ENCODE results near the gene NUDT16. TPM values are rescaled to one million over a fixed set of nuclear protein-coding genes. Genes with fewer than 3 reads are reported as not detected.

NUDT16 gene
- polyA plus RNA-seq, 1 experiment: 8.5 TPM

DNA sequence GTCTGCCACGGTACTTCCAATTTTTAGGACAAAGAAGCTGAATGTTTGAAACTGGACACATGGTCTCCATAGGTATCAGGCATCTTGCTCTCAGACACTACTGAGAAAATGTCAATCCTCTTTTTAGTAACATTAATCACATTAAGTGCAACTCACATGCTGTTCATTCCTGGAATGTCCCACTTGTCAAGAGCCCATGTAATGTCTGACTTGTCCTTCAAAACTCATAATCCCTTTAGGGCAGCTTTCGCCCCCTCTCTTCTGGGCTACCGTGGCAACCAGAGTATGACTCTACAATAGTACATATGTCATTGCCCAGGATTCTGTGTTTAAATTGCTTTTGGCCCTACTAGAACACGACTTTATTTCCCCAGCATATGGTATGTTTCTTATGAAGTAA, 12.3 kb downstream of the NUDT16 start:
- no peak for DNase-seq (ENCODE audit: low read depth, low spot score)
- H3K9me3 ChIP-seq (ENCODE audit: control insufficient read depth, insufficient read depth, low read length): no peaks in the 10 kb centered on the region
- H3K4me3 ChIP-seq (ENCODE audit: low read depth, low read length): no peak overlapping the region
- H3K27me3 ChIP-seq (ENCODE audit: control insufficient read depth, insufficient read depth, low read length): no peaks in the 10 kb centered on the region
- TF ChIP-seq, protein P1, sequence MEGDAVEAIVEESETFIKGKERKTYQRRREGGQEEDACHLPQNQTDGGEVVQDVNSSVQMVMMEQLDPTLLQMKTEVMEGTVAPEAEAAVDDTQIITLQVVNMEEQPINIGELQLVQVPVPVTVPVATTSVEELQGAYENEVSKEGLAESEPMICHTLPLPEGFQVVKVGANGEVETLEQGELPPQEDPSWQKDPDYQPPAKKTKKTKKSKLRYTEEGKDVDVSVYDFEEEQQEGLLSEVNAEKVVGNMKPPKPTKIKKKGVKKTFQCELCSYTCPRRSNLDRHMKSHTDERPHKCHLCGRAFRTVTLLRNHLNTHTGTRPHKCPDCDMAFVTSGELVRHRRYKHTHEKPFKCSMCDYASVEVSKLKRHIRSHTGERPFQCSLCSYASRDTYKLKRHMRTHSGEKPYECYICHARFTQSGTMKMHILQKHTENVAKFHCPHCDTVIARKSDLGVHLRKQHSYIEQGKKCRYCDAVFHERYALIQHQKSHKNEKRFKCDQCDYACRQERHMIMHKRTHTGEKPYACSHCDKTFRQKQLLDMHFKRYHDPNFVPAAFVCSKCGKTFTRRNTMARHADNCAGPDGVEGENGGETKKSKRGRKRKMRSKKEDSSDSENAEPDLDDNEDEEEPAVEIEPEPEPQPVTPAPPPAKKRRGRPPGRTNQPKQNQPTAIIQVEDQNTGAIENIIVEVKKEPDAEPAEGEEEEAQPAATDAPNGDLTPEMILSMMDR (IDR thresholded peaks at IDR 0.05; ENCODE audit: low read depth, low read length): no peak
- no peak overlapping the region for H3K27ac ChIP-seq (ENCODE audit: low read depth, low read length)
- CTCF ChIA-PET: no interaction called here
- POLR2A ChIA-PET: no interaction called here

DNA sequence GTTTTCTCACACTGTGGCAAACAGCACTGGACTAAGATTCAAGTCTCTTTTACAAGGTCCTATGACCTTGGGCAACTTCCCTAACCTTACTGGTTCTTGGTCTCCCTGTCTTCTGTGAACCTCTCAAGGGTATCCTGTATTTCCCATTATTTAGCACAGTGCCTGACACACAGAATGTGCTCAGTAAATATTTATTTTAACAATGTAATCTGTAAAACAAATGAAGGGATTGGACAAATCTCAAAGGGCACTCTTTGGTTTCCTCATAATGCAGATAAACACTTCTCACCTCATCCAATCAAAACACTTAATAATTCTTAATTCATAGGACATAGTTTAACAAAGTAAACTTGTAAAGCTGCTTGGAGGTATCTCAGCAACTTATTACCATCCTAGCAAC, 12.8 kb downstream of the NUDT16 start:
- Histone ChIP-seq H3K27me3 (ENCODE audit: control insufficient read depth, insufficient read depth, low read length) (no peaks in the 10 kb centered on the region), H3K27ac (ENCODE audit: low read depth, low read length) (no peak overlapping the region), H3K4me3 (ENCODE audit: low read depth, low read length) (no peak overlapping the region), H3K9me3 (ENCODE audit: control insufficient read depth, insufficient read depth, low read length) (no peaks in the 10 kb centered on the region)
- DNase-seq (ENCODE audit: low read depth, low spot score): no peak
- ChIA-PET POLR2A (no interaction called here), CTCF (no interaction called here)
- TF ChIP-seq, protein P1 (IDR thresholded peaks at IDR 0.05; ENCODE audit: low read depth, low read length): no peak

DNA sequence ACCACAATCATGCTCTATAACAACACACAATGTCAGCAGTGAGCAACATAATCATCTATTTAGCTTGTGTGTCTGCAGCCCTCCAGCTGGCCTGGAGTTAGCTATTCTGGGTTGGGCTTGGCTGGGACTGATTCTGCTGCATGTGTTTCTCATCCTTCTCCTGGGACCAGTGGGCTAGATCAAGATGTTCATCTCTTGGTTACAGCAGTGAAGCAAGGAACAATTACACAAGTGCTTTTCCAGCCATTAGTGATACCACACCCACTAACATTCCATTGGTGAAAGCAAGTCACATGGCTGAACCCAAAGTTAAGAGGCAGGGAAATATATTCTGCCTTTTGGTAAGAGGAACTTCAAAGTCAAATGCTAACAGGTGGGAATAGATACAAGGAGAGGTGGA, 14.6 kb downstream of the NUDT16 start:
- POLR2A ChIA-PET: no interaction called here
- no peak overlapping the region for H3K4me3 ChIP-seq (ENCODE audit: low read depth, low read length)
- no peak for DNase-seq (ENCODE audit: low read depth, low spot score)
- no peaks in the 10 kb centered on the region for H3K9me3 ChIP-seq (ENCODE audit: control insufficient read depth, insufficient read depth, low read length)
- no peak overlapping the region for H3K27ac ChIP-seq (ENCODE audit: low read depth, low read length)
- CTCF ChIA-PET: no interaction called here
- TF ChIP-seq, protein P1 (IDR thresholded peaks at IDR 0.05; ENCODE audit: low read depth, low read length): no peak
- no peaks in the 10 kb centered on the region for H3K27me3 ChIP-seq (ENCODE audit: control insufficient read depth, insufficient read depth, low read length)

DNA sequence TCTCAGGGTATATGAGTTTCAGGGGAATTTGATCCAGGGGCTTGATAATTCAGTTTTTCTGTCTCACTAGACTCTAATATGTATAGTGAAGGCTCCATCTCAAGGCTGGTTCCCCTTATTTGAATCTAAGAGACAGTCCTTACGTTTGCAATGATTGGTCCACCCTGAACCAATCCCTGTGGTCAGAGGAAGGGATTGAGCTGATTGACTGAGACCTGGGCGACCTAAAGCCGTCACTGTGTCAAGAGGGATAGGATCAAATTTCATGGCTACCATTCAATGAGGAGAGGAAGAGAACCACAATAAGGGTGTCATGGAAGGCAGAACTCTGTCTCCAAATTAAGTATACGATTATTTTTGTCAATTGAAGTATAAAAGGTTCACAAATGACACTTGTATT, 16.3 kb downstream of the NUDT16 start:
- ChIA-PET CTCF (no interaction called here), POLR2A (no interaction called here)
- no peak overlapping the region for H3K27ac ChIP-seq (ENCODE audit: low read depth, low read length)
- no peak for DNase-seq (ENCODE audit: low read depth, low spot score)
- H3K9me3 ChIP-seq (ENCODE audit: control insufficient read depth, insufficient read depth, low read length): no peaks in the 10 kb centered on the region
- TF ChIP-seq, protein P1 (IDR thresholded peaks at IDR 0.05; ENCODE audit: low read depth, low read length): no peak
- no peaks in the 10 kb centered on the region for H3K27me3 ChIP-seq (ENCODE audit: control insufficient read depth, insufficient read depth, low read length)
- H3K4me3 ChIP-seq (ENCODE audit: low read depth, low read length): no peak overlapping the region

DNA sequence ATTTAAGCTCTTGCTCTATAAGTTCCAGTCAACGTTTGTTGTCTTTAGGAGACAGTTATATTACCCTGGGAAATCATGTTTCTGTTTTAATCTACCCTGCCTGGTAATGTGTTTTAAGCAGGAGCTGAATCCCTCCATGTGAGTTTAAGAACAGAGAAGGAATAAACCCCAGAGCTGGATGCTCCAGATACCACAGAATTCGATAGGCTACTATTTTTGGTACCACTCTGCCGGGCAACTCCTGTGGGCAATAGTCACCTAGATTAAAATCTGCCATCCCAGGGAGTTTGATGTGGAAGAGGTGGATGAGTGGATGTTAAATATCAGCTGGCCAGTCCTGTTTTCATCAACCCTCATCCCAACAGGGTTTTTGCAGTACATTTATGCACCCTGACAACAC, 20.4 kb downstream of the NUDT16 start:
- H3K9me3 ChIP-seq (ENCODE audit: control insufficient read depth, insufficient read depth, low read length): no peaks in the 10 kb centered on the region
- H3K27me3 ChIP-seq (ENCODE audit: control insufficient read depth, insufficient read depth, low read length): no peaks in the 10 kb centered on the region
- TF ChIP-seq, protein P1 (IDR thresholded peaks at IDR 0.05; ENCODE audit: low read depth, low read length): no peak
- no peak overlapping the region for H3K4me3 ChIP-seq (ENCODE audit: low read depth, low read length)
- CTCF ChIA-PET: no interaction called here
- no peak for DNase-seq (ENCODE audit: low read depth, low spot score)
- no peak overlapping the region for H3K27ac ChIP-seq (ENCODE audit: low read depth, low read length)
- POLR2A ChIA-PET: interaction anchor here (1.1 kb wide), 1 partner anchor 21 kb away, joined by 3 read pairs; the partner anchor contains the start of gene NUDT16
